Karpas-422 (cell line): Measurements from ENCODE around the gene PCSK5. TPM values are rescaled to one million over a fixed set of nuclear protein-coding genes. Genes with fewer than 3 reads are reported as not detected.

Experiments
- DNase-seq: peaks from one replicate; pipeline ENCODE4 v3.0.0-alpha.2; 2015
- H2AFZ ChIP-seq: fragments of 200-600 bp; sonication (generic); 2 replicates; pipeline ENCODE4 v1.6.1; 2014; ENCODE audit warnings: antibody characterized with exemption, low read length, mixed read lengths
- H3K27ac ChIP-seq: fragments of 200-600 bp; sonication (generic); 2 replicates; pipeline ENCODE4 v1.5.1; 2014; ENCODE audit warnings: mild to moderate bottlenecking, low read length, moderate library complexity
- H3K27me3 ChIP-seq: fragments of 200-600 bp; sonication (generic); 2 replicates; pipeline ENCODE4 v1.6.1; 2014; ENCODE audit warnings: low read length, mixed read lengths
- H3K36me3 ChIP-seq: fragments of 200-600 bp; sonication (generic); 2 replicates; pipeline ENCODE4 v1.6.1; 2014; ENCODE audit warnings: low read length, mixed read lengths; ENCODE audit not compliant: insufficient read depth
- H3K4me1 ChIP-seq: fragments of 200-600 bp; sonication (generic); 2 replicates; pipeline ENCODE4 v1.6.1; 2014; ENCODE audit warnings: mild to moderate bottlenecking, low read length, mixed read lengths
- H3K4me2 ChIP-seq: fragments of 200-600 bp; sonication (generic); 2 replicates; pipeline ENCODE4 v1.6.1; 2014; ENCODE audit warnings: low read length, low read depth, mild to moderate bottlenecking; ENCODE audit not compliant: poor library complexity, severe bottlenecking
- H3K4me3 ChIP-seq: fragments of 200-600 bp; sonication (generic); 2 replicates; pipeline ENCODE4 v1.5.1; 2014; ENCODE audit warnings: mild to moderate bottlenecking, antibody characterized with exemption, low read length, mixed read lengths
- H3K79me2 ChIP-seq: fragments of 200-600 bp; sonication (generic); 2 replicates; pipeline ENCODE4 v1.6.1; 2014; ENCODE audit warnings: mild to moderate bottlenecking, low read length, mixed read lengths
- H3K9ac ChIP-seq: fragments of 200-600 bp; sonication (generic); 2 replicates; pipeline ENCODE4 v1.6.0; 2014; ENCODE audit warnings: low read length
- H3K9me2 ChIP-seq: fragments of 200-600 bp; sonication (generic), shearing (Covaris generic); replicated peaks from 2 replicates; pipeline ENCODE4 v1.6.0; 2014; ENCODE audit warnings: mild to moderate bottlenecking, low read length, moderate library complexity; ENCODE audit not compliant: insufficient read depth
- H3K9me3 ChIP-seq: fragments of 300-700, 200-600 bp; sonication (generic); 2 replicates; pipeline ENCODE4 v1.6.1; 2014; ENCODE audit warnings: low read length, mixed read lengths
- H4K20me1 ChIP-seq: fragments of 200-600 bp; sonication (generic); 2 replicates; pipeline ENCODE4 v1.6.1; 2014; ENCODE audit warnings: mild to moderate bottlenecking, antibody characterized with exemption, low read length, low read depth; ENCODE audit not compliant: insufficient read depth
- total RNA-seq: library from RNA; depleted of rRNA; stranded (reverse); fragments of >200 nt; shearing (Covaris generic); gene quantifications from 2 replicates; pipeline ENCODE4 v1.2.3, GENCODE V29; 2014; ENCODE audit warnings: low replicate concordance

Gene PCSK5
- total RNA-seq, 1 experiment from 2014 or later: not detected

DNA sequence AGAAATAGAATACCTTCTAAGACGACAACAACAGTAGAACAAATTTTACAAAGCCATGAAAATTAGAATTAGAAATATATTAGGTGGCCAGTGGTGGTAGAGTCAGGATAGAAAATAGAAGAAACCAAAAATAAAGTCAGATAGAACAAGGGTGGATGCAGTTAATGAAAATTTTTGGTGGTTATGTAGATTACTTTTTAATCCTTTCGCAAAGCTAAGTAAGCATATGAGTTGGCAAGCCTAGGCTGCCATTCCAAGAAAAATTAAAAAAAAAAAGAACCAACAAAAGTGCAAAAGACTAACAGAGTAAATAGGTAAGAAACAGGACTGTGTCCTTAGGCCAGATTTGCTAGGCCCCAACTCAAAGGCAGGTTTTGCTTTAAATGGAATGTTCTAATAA lies 56.8 kb downstream of the PCSK5 start:
- no peak overlapping the region for H3K27ac ChIP-seq

DNA sequence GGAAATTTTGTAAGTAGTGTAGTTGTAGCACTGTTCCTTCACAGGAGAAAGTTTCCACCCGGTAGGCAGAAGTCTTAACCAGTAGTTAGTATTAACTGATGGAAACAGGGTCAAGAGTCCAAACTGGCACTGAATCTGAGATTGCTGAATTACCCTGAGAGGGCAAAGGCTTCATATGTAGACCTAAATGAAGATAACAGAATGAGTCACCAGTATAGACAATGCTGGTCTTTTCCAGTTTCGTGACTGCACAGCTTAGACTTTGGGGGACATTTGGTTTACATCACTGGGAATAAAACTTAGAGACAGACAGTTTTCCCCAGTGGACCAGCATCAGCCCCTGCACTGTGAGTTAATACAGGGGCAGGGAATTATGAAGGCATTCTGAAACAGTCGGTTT lies 60.5 kb downstream of the PCSK5 start:
- Histone ChIP-seq H3K9me3 (no peaks in the 10 kb centered on the region), H3K9me2 (no peaks in the 10 kb centered on the region), H3K4me1 (no peaks in the 10 kb centered on the region), H3K9ac (no peak overlapping the region), H3K4me3 (no peak overlapping the region), H3K27ac (no peak overlapping the region), H3K4me2 (no peak overlapping the region), H2AFZ (no peak overlapping the region), H3K27me3 (no peaks in the 10 kb centered on the region), H4K20me1 (no peaks in the 10 kb centered on the region), H3K36me3 (no peaks in the 10 kb centered on the region), H3K79me2 (no peaks in the 10 kb centered on the region)
- DNase-seq: no peak

More for the DNA sequence above, 56.8 kb downstream of the PCSK5 start:
- Histone ChIP-seq H3K4me1 (no peaks in the 10 kb centered on the region), H3K79me2 (no peaks in the 10 kb centered on the region), H3K27me3 (no peaks in the 10 kb centered on the region), H3K9me2 (no peaks in the 10 kb centered on the region), H3K9ac (no peak overlapping the region), H4K20me1 (no peaks in the 10 kb centered on the region), H3K36me3 (no peaks in the 10 kb centered on the region), H2AFZ (no peak overlapping the region), H3K4me2 (no peak overlapping the region), H3K4me3 (no peak overlapping the region), H3K9me3 (no peaks in the 10 kb centered on the region)
- no peak for DNase-seq

DNA sequence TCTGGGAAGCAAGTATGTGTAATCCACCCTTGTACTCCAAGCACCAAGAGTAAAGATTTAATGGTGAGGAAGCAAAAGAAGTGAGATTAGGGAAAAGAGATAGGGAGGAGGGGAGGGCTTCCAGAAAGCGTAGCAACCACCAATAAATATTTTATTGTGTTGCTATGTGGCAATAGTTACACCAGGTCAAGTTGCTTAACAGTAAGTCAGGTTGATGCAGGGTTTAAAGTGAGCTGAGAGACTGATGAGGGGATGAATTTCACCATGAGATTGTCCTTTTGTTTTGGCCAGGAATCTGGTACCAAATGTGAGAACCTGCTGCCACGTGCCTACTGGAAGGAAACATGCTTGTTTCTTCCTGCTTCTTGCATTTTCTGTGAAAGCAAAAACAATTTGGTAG lies 62.7 kb downstream of the PCSK5 start:
- Histone ChIP-seq H3K9ac (no peak overlapping the region), H3K27ac (no peak overlapping the region), H4K20me1 (no peaks in the 10 kb centered on the region), H3K9me3 (no peaks in the 10 kb centered on the region), H3K4me2 (no peak overlapping the region), H3K27me3 (no peaks in the 10 kb centered on the region), H3K9me2 (no peaks in the 10 kb centered on the region), H2AFZ (no peak overlapping the region), H3K4me1 (no peaks in the 10 kb centered on the region), H3K4me3 (no peak overlapping the region), H3K36me3 (no peaks in the 10 kb centered on the region), H3K79me2 (no peaks in the 10 kb centered on the region)
- DNase-seq: no peak

DNA sequence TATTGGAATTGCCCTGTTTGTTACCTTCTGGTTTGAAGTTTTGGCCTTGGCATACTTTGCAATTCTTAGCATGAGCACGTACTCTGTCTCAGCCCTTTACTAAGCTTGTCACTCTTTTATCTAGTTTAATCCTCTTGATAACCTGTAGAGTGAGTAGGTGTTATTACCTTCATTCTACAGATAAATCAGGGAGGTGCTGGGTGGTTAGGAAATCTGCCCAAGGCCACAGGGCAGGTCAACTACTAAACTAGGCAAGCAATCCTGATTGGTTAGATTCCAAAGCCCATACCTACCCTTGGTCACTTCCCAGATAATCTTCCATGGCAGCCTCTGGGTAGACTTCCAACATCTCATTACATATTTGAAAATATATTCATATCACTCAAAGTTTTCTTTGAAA lies 65.7 kb downstream of the PCSK5 start:
- Histone ChIP-seq H3K27ac (no peak overlapping the region), H3K4me1 (no peaks in the 10 kb centered on the region), H3K9me2 (no peaks in the 10 kb centered on the region), H2AFZ (no peak overlapping the region), H3K4me2 (no peak overlapping the region), H3K27me3 (0 out of 2 replicates have a peak, but pooled peaks cover 3% of the 10 kb centered on the region), H3K9me3 (no peaks in the 10 kb centered on the region), H3K79me2 (no peaks in the 10 kb centered on the region), H4K20me1 (no peaks in the 10 kb centered on the region), H3K9ac (no peak overlapping the region), H3K4me3 (no peak overlapping the region), H3K36me3 (no peaks in the 10 kb centered on the region)
- DNase-seq: no peak

DNA sequence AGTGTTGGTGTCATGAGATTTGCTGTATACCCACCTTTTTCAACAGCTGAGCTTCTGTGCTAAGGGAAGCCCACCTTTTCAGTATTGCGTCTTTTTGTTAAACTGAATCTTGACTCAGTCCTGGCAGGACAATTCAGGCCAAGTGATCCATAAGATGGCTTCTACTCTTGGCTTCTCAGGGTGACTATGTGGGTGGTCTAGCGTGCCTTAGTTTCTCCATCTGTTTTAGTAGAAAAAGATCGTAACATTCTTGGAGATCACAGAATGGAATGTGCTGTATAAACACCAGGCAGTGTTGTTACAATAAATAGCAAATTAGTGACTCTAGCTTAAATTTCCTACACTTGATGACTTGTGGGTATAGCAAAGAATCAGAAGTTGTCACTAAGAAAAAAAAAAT lies 66.6 kb downstream of the PCSK5 start:
- H3K79me2 ChIP-seq: no peaks in the 10 kb centered on the region
- H3K27me3 ChIP-seq: 0 out of 2 replicates have a peak, but pooled peaks cover 3% of the 10 kb centered on the region
- H4K20me1 ChIP-seq: no peaks in the 10 kb centered on the region

DNA sequence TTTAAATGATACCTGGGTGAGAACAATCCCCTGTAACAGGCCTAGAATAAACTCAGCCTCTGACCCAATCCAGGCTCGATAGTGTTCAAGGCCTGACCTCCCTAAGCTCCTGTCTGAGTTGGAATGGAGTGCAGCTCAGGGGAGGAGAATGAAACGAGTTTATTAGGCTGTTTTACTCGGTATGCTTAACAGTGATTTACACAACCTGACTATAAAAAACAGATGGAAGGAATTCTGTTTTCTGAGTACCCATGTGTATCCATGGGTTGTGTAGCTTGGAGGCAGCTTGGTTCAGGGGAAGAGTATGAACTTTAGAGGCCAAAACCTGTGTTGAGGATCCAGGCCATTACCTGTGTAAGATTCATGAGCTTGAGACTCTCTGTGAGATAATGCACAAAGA lies 67.8 kb downstream of the PCSK5 start:
- no peak for DNase-seq
- no peaks in the 10 kb centered on the region for H3K4me1 ChIP-seq
- no peaks in the 10 kb centered on the region for H4K20me1 ChIP-seq
- H3K4me2 ChIP-seq: no peak overlapping the region
- H3K27ac ChIP-seq: no peak overlapping the region
- no peaks in the 10 kb centered on the region for H3K79me2 ChIP-seq
- no peaks in the 10 kb centered on the region for H3K9me2 ChIP-seq
- no peak overlapping the region for H2AFZ ChIP-seq
- H3K27me3 ChIP-seq: 0 out of 2 replicates have a peak, but pooled peaks cover 3% of the 10 kb centered on the region
- H3K36me3 ChIP-seq: no peaks in the 10 kb centered on the region
- no peaks in the 10 kb centered on the region for H3K9me3 ChIP-seq
- no peak overlapping the region for H3K9ac ChIP-seq
- H3K4me3 ChIP-seq: no peak overlapping the region

More for the DNA sequence above, 66.6 kb downstream of the PCSK5 start:
- DNase-seq: no peak
- Histone ChIP-seq H3K36me3 (no peaks in the 10 kb centered on the region), H2AFZ (no peak overlapping the region), H3K9me3 (no peaks in the 10 kb centered on the region), H3K9ac (no peak overlapping the region), H3K27ac (no peak overlapping the region), H3K4me3 (no peak overlapping the region), H3K9me2 (no peaks in the 10 kb centered on the region), H3K4me2 (no peak overlapping the region), H3K4me1 (no peaks in the 10 kb centered on the region)

DNA sequence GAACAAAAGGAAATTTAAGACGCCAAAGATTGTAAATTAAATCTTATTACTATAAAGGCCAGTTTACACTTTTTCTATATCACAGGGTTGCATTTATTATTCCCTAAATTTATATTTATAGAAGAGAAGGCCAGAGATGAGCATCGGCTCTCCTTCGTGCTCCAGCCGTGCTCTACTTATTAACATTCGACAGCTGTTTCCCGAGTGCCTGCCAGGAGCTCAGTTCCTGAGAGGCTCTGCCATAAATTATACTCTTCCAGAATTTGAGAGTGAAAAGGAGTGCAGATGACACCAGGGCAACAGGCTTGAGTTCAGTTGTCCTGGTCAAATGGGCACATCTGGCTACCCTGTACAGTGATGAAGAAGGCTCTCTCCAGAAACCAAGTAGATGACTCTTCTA lies 70.1 kb downstream of the PCSK5 start:
- no peaks in the 10 kb centered on the region for H4K20me1 ChIP-seq
- no peak overlapping the region for H3K27ac ChIP-seq
- no peak for DNase-seq
- H3K9ac ChIP-seq: no peak overlapping the region
- H3K4me3 ChIP-seq: no peak overlapping the region
- no peaks in the 10 kb centered on the region for H3K9me3 ChIP-seq
- H3K4me1 ChIP-seq: no peaks in the 10 kb centered on the region
- no peaks in the 10 kb centered on the region for H3K36me3 ChIP-seq
- H3K4me2 ChIP-seq: no peak overlapping the region
- H3K79me2 ChIP-seq: no peaks in the 10 kb centered on the region
- H3K27me3 ChIP-seq: 0 out of 2 replicates have a peak, but pooled peaks cover 3% of the 10 kb centered on the region
- no peaks in the 10 kb centered on the region for H3K9me2 ChIP-seq
- no peak overlapping the region for H2AFZ ChIP-seq

DNA sequence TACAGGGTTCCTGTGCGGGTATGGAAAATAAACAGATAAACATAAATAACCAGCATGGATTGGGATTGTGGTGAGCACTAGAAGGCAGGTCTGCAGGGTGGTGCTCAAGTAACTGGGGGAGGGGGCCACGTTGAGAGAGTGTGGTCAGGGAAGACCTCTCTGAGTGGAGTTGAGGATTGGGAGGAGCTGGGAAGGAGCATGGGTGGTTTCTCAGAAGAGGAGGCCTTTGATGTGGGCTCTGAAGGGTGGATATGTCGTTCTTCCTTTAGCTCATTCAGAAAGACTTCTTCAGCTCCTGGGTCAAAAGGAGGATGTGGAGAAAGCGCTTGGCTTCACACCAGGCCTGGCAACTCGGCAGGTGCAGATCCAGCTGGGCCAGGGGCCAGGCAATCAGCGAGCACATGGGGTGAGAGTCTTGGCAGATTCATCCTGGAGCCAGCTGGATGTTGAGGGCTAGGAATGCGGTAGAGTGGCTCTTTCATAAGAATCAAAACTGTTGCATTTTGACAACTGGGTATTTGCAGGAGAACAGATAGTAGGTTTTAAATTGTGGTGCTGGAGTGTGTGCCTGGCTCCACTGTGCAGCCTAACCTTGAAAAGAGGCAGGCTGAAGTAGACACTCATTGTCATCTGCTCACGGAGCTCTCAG lies 71.7 kb downstream of the PCSK5 start:
- no peaks in the 10 kb centered on the region for H3K79me2 ChIP-seq
- H3K9ac ChIP-seq: no peak overlapping the region
- no peaks in the 10 kb centered on the region for H3K36me3 ChIP-seq
- no peak for DNase-seq
- H3K4me3 ChIP-seq: no peak overlapping the region
- H3K27ac ChIP-seq: no peak overlapping the region
- 0 out of 2 replicates have a peak, but pooled peaks cover 3% of the 10 kb centered on the region for H3K27me3 ChIP-seq
- no peaks in the 10 kb centered on the region for H3K9me2 ChIP-seq
- no peaks in the 10 kb centered on the region for H3K4me1 ChIP-seq
- H3K4me2 ChIP-seq: no peak overlapping the region
- no peak overlapping the region for H2AFZ ChIP-seq
- no peaks in the 10 kb centered on the region for H3K9me3 ChIP-seq
- no peaks in the 10 kb centered on the region for H4K20me1 ChIP-seq
